Testis (tissue), 3 donors: ENCODE data around the gene SHISA6. TPM values are rescaled to one million over a fixed set of nuclear protein-coding genes. Genes with fewer than 3 reads are reported as not detected.

Source experiments
- DNase-seq: peaks from one replicate; pipeline ENCODE4 v3.0.0-alpha.2; 2019
- H3K27ac ChIP-seq, 2 donors: fragments of 200-600 bp; sonication (generic); one replicate each; pipeline ENCODE4 v1.5.1; 2019
- H3K27me3 ChIP-seq: fragments of 200-600 bp; sonication (generic); one replicate; pipeline ENCODE4 v1.5.1; 2019
- H3K36me3 ChIP-seq: fragments of 200-600 bp; sonication (generic); one replicate; pipeline ENCODE4 v1.5.1; 2017; ENCODE audit warnings: low read depth; ENCODE audit errors: missing control alignments
- H3K4me1 ChIP-seq: fragments of 200-600 bp; sonication (generic); one replicate; pipeline ENCODE4 v1.5.1; 2019
- H3K4me3 ChIP-seq, 2 donors: fragments of 200-600 bp; sonication (generic); one replicate each; pipeline ENCODE4 v1.5.1; 2017 to 2019
- H3K9me3 ChIP-seq: fragments of 200-600 bp; sonication (generic); one replicate; pipeline ENCODE4 v1.5.1; 2017
- POLR2A ChIP-seq: fragments of 450-650 bp; IDR thresholded peaks from one replicate; pipeline ENCODE4 v1.6.1; 2017; ENCODE audit warnings: antibody characterized with exemption, mild to moderate bottlenecking, moderate library complexity
- WGBS, 2 donors: methylation state at CpG; one replicate each; pipeline ENCODE4 v1.1.5; 2018; 5-methylcytosine and 5-hydroxymethylcytosine counted together
- intact Hi-C: fragments of 100-400 bp; cut with DNase I; formaldehyde crosslinking; loops from one replicate; pipeline ENCODE4 v1.15.1; 2023; ENCODE audit warnings: low total_unique reads
- polyA plus RNA-seq: library from polyadenylated mRNA; stranded (reverse); fragments of 350-450 nt; fragmentation: Illumina TruSeq; extraction: RNeasy Lipid Tissue Mini Kit (QIAGEN cat#74804); gene quantifications from one replicate; pipeline ENCODE4 v1.2.3, GENCODE V29; 2014; ENCODE audit warnings: low read depth, low replicate concordance; ENCODE audit not compliant: insufficient read depth
- total RNA-seq, 2 donors: library from RNA; depleted of rRNA; stranded (reverse); fragments of >200 nt; gene quantifications; one replicate each; pipeline ENCODE4 v1.2.3, GENCODE V29; 2016
- TF ChIP-seq, protein P1 (sequence below), 3 experiments: fragments of 450-650 bp in 2 of 3; fragments of 200-600 bp in 1 of 3; sonication (generic) in 1 of 3; IDR thresholded peaks; one replicate each; pipeline ENCODE4 v1.5.1; 2016 to 2019; ENCODE audit warnings: antibody characterized with exemption in 3 of 3, mild to moderate bottlenecking in 2 of 3, moderate library complexity in 1 of 3

Gene SHISA6
- total and polyA plus RNA-seq, 3 donors from 2014 or later = 4.0 to 10.3 (median 7.5) TPM

DNA sequence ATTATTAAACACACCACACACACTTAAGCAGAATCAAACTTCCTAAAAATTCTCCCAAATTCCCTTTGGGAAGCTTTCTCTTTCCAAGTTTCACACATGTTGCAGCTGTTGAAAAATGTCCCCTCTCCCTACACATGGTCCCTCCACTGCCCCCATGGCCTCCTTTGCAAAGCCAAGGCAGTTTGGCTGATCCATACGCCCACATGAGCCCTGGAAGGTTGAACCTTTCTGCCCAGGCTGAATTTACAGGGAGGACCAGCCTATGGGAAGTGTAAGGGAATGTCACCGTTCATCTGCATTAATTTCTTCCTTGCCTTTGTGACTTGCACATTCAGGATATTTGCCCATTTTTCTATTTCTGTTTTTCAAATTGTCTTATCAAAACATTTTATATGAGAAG, 31.1 kb upstream of the SHISA6 start:
- no peaks in the 10 kb centered on the region for H3K4me1 ChIP-seq
- H3K4me3 ChIP-seq = no peak overlapping the region
- no peaks in the 10 kb centered on the region for H3K27me3 ChIP-seq
- no peaks in the 10 kb centered on the region for H3K36me3 ChIP-seq
- WGBS, 2 donors = 73 to 76% methylated on average over 2 of the region's 2 CpGs
- H3K9me3 ChIP-seq = no peaks in the 10 kb centered on the region
- intact Hi-C loops = no loop called here
- DNase-seq = no peak
- TF ChIP-seq, protein P1, sequence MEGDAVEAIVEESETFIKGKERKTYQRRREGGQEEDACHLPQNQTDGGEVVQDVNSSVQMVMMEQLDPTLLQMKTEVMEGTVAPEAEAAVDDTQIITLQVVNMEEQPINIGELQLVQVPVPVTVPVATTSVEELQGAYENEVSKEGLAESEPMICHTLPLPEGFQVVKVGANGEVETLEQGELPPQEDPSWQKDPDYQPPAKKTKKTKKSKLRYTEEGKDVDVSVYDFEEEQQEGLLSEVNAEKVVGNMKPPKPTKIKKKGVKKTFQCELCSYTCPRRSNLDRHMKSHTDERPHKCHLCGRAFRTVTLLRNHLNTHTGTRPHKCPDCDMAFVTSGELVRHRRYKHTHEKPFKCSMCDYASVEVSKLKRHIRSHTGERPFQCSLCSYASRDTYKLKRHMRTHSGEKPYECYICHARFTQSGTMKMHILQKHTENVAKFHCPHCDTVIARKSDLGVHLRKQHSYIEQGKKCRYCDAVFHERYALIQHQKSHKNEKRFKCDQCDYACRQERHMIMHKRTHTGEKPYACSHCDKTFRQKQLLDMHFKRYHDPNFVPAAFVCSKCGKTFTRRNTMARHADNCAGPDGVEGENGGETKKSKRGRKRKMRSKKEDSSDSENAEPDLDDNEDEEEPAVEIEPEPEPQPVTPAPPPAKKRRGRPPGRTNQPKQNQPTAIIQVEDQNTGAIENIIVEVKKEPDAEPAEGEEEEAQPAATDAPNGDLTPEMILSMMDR (IDR thresholded peaks at IDR 0.05) = no peak
- no peak for TF ChIP-seq POLR2A
- no peak overlapping the region for H3K27ac ChIP-seq

DNA sequence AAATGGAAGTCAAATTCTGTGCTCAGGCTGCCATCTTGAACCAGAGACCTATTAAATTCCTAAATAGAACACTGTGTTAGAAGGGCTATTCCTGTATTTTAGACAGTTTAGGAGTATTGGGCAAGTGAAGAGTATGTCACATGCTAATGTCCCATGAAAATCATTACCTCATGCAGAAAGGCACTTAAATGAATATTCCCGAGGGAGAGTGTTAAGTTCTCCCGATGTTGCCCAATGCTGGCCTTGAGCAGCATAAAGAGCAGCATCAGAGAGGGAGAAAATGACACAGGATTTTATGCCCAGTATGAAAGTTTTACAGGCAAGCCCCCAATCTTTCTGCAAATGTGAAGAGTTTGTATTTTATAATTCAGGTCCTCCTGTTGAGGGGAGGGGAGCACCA, 28.2 kb upstream of the SHISA6 start:
- Histone ChIP-seq H3K9me3 (no peaks in the 10 kb centered on the region), H3K4me1 (no peaks in the 10 kb centered on the region), H3K4me3 (no peak overlapping the region), H3K36me3 (no peaks in the 10 kb centered on the region), H3K27me3 (no peaks in the 10 kb centered on the region), H3K27ac (no peak overlapping the region)
- intact Hi-C loops = no loop called here
- TF ChIP-seq, protein P1 (IDR thresholded peaks at IDR 0.05) = no peak
- no peak for TF ChIP-seq POLR2A
- 85 to 87% methylated on average over 2 of the region's 2 CpGs for WGBS, 2 donors
- DNase-seq = no peak

DNA sequence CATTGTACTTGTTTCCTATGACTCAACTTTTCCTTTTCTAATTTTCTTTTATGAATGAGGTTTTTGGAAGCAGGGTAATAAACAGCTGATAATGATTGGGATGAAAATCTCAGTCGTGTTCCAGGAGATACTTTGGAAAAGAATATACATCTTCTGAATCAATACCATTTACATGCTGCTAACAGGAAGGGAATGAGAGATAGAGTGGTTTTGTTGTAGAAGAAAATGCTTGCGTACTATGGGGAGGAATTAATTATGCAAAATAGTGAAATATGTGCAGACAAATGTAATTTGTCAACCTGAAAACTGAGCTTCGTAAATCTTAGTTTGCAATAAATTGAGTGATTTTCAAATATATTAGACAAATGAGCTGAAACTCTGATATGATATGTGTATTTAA, 24.0 kb upstream of the SHISA6 start:
- no peaks in the 10 kb centered on the region for H3K9me3 ChIP-seq
- no peak for TF ChIP-seq POLR2A
- TF ChIP-seq, protein P1 (IDR thresholded peaks at IDR 0.05) = no peak
- WGBS, 2 donors = 89 to 92% methylated on average over 3 of the region's 3 CpGs
- DNase-seq = no peak
- H3K4me1 ChIP-seq = no peaks in the 10 kb centered on the region
- no peak overlapping the region for H3K27ac ChIP-seq
- H3K27me3 ChIP-seq = no peaks in the 10 kb centered on the region
- intact Hi-C loops = no loop called here
- no peaks in the 10 kb centered on the region for H3K36me3 ChIP-seq
- no peak overlapping the region for H3K4me3 ChIP-seq

DNA sequence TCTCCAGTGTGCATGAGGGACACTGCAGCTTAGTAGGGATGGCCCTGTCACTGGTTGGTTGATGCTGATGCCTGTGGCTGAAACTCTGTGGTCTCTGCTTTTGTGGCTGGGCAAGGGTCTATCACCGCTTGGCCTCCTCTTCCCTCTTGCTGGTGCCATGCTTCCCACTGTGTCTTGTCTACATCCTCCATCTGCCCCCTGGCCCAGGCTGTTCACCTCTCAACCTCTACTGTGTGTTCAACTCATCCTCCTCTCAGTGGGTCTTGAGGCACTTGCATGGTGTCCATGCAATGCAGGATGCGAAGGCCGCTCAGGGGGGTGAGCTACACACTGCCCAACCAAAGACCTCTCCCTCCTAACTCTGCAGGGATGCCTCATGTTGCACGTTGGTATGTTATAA, 19.8 kb upstream of the SHISA6 start:
- Histone ChIP-seq H3K27me3 (no peaks in the 10 kb centered on the region), H3K4me3 (no peak overlapping the region), H3K9me3 (no peaks in the 10 kb centered on the region), H3K36me3 (no peaks in the 10 kb centered on the region), H3K4me1 (no peaks in the 10 kb centered on the region), H3K27ac (no peak overlapping the region)
- intact Hi-C loops = no loop called here
- no peak for TF ChIP-seq POLR2A
- TF ChIP-seq, protein P1 (IDR thresholded peaks at IDR 0.05) = no peak
- no peak for DNase-seq
- 86 to 90% methylated on average over 4 of the region's 4 CpGs for WGBS, 2 donors

DNA sequence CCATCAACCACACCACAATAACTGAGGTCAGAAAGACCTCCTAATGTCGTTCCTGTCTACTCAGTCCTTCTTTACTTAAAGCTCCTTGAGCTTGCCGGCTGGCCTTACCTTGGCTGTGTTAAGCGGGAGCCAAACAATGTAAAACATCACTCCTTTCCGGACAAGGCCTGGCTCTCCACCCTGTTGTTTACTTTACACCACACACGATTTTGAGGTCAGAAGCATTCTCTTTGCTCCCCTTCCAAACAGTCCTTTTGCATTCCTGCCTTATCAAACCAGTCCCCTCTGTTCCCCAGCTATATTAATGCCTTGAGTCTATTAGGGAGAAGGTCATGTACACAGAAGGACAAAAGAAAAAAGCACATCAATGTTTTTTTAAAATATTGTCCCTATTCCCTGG, 19.3 kb upstream of the SHISA6 start:
- no peak for DNase-seq
- H3K9me3 ChIP-seq = no peaks in the 10 kb centered on the region
- TF ChIP-seq, protein P1 (IDR thresholded peaks at IDR 0.05) = no peak
- TF ChIP-seq POLR2A = no peak
- H3K27me3 ChIP-seq = no peaks in the 10 kb centered on the region
- intact Hi-C loops = no loop called here
- H3K4me1 ChIP-seq = no peaks in the 10 kb centered on the region
- no peak overlapping the region for H3K27ac ChIP-seq
- no peaks in the 10 kb centered on the region for H3K36me3 ChIP-seq
- H3K4me3 ChIP-seq = no peak overlapping the region
- WGBS, 2 donors = 52 to 64% methylated on average over 5 of the region's 5 CpGs
